Cortex of kidney (tissue), 1 donor: ENCODE measurements around the gene KIFC3.

ENCODE experiments used
- DNase-seq: peaks from one replicate; lab custom pipeline; 2025; lab: John Stamatoyannopoulos, UW

The KIFC3 gene

GRCh38 chr16:57765160-57765728 lies 37.0 kb downstream of the KIFC3 start:
- no peak for DNase-seq

- no peak for DNase-seq
Observed at GRCh38 chr16:57764341-57765159, 37.7 kb downstream of the KIFC3 start.

- no peak for DNase-seq
Observed at GRCh38 chr16:57764006-57764340, 38.3 kb downstream of the KIFC3 start.

- no peak for DNase-seq
Observed at GRCh38 chr16:57763285-57764005, 38.8 kb downstream of the KIFC3 start.

- DNase-seq = no peak
Observed at GRCh38 chr16:57762365-57763040, 39.8 kb downstream of the KIFC3 start.

- no peak for DNase-seq
Observed at GRCh38 chr16:57761957-57762356, 40.3 kb downstream of the KIFC3 start.

GRCh38 chr16:57761301-57761700 lies 41.0 kb downstream of the KIFC3 start:
- no peak for DNase-seq

- no peak for DNase-seq
Observed at GRCh38 chr16:57760357-57761160, 41.7 kb downstream of the KIFC3 start.

GRCh38 chr16:57759541-57760356 lies 42.5 kb downstream of the KIFC3 start:
- DNase-seq = no peak

GRCh38 chr16:57759131-57759530 lies 43.2 kb downstream of the KIFC3 start:
- no peak for DNase-seq

- no peak for DNase-seq
Observed at GRCh38 chr16:57758331-57759117, 43.8 kb downstream of the KIFC3 start.

GRCh38 chr16:57757883-57758282 lies 44.4 kb downstream of the KIFC3 start:
- DNase-seq = no peak

- DNase-seq = no peak
Observed at GRCh38 chr16:57757326-57757786, 44.9 kb downstream of the KIFC3 start.

- no peak for DNase-seq
Observed at GRCh38 chr16:57756424-57757325, 45.6 kb downstream of the KIFC3 start.

GRCh38 chr16:57755726-57756423 lies 46.4 kb downstream of the KIFC3 start:
- DNase-seq = no peak

GRCh38 chr16:57755061-57755684 lies 47.1 kb downstream of the KIFC3 start:
- DNase-seq = no peak

GRCh38 chr16:57754354-57755060 lies 47.8 kb downstream of the KIFC3 start:
- DNase-seq = no peak
